Measurements from ENCODE around the gene NANS.

NANS gene

GRCh38 chr9:98039607-98040017 lies 16.9 kb upstream of the NANS start:
- Histone ChIP-seq H3K27me3 (ENCODE audit: insufficient read depth, low read depth) (no peaks in the 10 kb centered on the region), H4K20me1 (ENCODE audit: insufficient read depth) (no peaks in the 10 kb centered on the region), H3K4me1 (ENCODE audit: low read depth, poor library complexity, severe bottlenecking) (no peaks in the 10 kb centered on the region), H3K27ac (no peak overlapping the region), H2AFZ (ENCODE audit: low read depth) (no peak overlapping the region), H3K9ac (no peak overlapping the region), H3K79me2 (ENCODE audit: insufficient read depth, low read depth) (no peaks in the 10 kb centered on the region), H3K4me2 (no peak overlapping the region), H3K36me3 (ENCODE audit: insufficient read depth) (no peaks in the 10 kb centered on the region), H3K4me3 (IDR thresholded peaks at IDR 0.05; ENCODE audit: insufficient read depth, low read depth, low read length) (no peak overlapping the region)
- TF ChIP-seq, protein P1, sequence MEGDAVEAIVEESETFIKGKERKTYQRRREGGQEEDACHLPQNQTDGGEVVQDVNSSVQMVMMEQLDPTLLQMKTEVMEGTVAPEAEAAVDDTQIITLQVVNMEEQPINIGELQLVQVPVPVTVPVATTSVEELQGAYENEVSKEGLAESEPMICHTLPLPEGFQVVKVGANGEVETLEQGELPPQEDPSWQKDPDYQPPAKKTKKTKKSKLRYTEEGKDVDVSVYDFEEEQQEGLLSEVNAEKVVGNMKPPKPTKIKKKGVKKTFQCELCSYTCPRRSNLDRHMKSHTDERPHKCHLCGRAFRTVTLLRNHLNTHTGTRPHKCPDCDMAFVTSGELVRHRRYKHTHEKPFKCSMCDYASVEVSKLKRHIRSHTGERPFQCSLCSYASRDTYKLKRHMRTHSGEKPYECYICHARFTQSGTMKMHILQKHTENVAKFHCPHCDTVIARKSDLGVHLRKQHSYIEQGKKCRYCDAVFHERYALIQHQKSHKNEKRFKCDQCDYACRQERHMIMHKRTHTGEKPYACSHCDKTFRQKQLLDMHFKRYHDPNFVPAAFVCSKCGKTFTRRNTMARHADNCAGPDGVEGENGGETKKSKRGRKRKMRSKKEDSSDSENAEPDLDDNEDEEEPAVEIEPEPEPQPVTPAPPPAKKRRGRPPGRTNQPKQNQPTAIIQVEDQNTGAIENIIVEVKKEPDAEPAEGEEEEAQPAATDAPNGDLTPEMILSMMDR (conservative IDR thresholded peaks at IDR 0.05; ENCODE audit: low read depth, low read length): no peak

DNA sequence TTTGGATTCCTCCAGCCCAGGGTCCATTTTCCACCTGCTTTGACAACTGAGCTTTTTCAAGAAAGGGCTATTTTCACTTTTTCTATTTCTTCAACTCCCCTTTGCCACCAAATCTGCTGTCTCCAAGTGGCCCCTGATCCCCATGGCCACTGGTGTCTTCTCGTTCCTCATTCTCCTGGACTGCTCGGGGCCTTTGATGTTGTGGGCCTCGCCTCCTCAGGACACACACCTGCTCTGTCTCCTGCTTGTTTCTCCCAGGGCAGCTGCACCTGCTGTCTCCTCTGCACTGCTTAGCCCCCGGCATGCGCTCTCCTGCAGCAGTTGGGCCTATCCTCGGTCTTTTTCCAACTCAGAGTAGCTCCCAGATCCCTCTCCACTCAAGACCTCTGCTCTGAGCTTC lies 16.3 kb upstream of the NANS start:
- Histone ChIP-seq H3K79me2 (ENCODE audit: insufficient read depth, low read depth) (no peaks in the 10 kb centered on the region), H3K4me3 (IDR thresholded peaks at IDR 0.05; ENCODE audit: insufficient read depth, low read depth, low read length) (no peak overlapping the region), H3K27me3 (ENCODE audit: insufficient read depth, low read depth) (no peaks in the 10 kb centered on the region), H3K27ac (no peak overlapping the region), H3K4me1 (ENCODE audit: low read depth, poor library complexity, severe bottlenecking) (peaks cover 6% of the 10 kb centered on the region), H3K36me3 (ENCODE audit: insufficient read depth) (no peaks in the 10 kb centered on the region), H3K4me2 (no peak overlapping the region), H4K20me1 (ENCODE audit: insufficient read depth) (no peaks in the 10 kb centered on the region), H2AFZ (ENCODE audit: low read depth) (no peak overlapping the region; the same call in 1 of the 2 replicates), H3K9ac (no peak overlapping the region)
- TF ChIP-seq, protein P1 (conservative IDR thresholded peaks at IDR 0.05; ENCODE audit: low read depth, low read length): no peak

DNA sequence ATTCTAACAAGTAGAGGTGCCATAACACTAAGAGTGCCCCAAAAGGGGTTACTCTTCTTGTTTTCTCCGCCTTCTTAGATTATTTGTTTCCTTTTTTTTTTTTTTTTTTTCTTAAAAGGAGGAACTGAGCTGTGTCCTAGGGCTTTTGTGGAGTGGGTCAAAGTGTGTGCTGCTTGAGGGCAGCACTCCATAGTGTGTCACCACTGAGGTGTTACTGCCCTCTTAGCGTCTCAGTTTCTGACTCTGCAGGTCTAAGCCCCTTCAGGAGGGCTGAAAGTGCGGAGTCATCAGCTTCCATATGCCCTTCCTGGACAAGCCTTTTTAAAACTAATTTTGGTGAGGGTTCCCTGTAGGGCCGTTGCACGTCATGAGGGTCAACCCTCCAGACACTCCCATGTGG lies 12.6 kb upstream of the NANS start:
- Histone ChIP-seq H3K4me1 (ENCODE audit: low read depth, poor library complexity, severe bottlenecking) (peaks cover 7% of the 10 kb centered on the region), H4K20me1 (ENCODE audit: insufficient read depth) (no peaks in the 10 kb centered on the region), H3K27me3 (ENCODE audit: insufficient read depth, low read depth) (no peaks in the 10 kb centered on the region), H3K36me3 (ENCODE audit: insufficient read depth) (no peaks in the 10 kb centered on the region), H3K4me3 (IDR thresholded peaks at IDR 0.05; ENCODE audit: insufficient read depth, low read depth, low read length) (no peak overlapping the region), H2AFZ (ENCODE audit: low read depth) (no peak overlapping the region), H3K27ac (no peak overlapping the region), H3K9ac (no peak overlapping the region), H3K79me2 (ENCODE audit: insufficient read depth, low read depth) (peaks cover 20% of the 10 kb centered on the region; the same call in 1 of the 2 replicates), H3K4me2 (no peak overlapping the region)
- TF ChIP-seq, protein P1 (conservative IDR thresholded peaks at IDR 0.05; ENCODE audit: low read depth, low read length): no peak

GRCh38 chr9:98045234-98046179 lies 11.0 kb upstream of the NANS start:
- peaks cover 7% of the 10 kb centered on the region for H3K4me1 ChIP-seq (ENCODE audit: low read depth, poor library complexity, severe bottlenecking)

More at GRCh38 chr9:98045234-98046179, 11.0 kb upstream of the NANS start:
- Histone ChIP-seq H3K4me2 (peak overlapping the region; percentile 27; the same call in 1 of the 2 replicates), H3K4me3 (IDR thresholded peaks at IDR 0.05; ENCODE audit: insufficient read depth, low read depth, low read length) (no peak overlapping the region), H2AFZ (ENCODE audit: low read depth) (peak overlapping the region; percentile 25), H3K27ac (peak overlapping the region; percentile 51), H4K20me1 (ENCODE audit: insufficient read depth) (no peaks in the 10 kb centered on the region), H3K9ac (peak overlapping the region; percentile 60), H3K27me3 (ENCODE audit: insufficient read depth, low read depth) (no peaks in the 10 kb centered on the region), H3K79me2 (ENCODE audit: insufficient read depth, low read depth) (peaks cover 20% of the 10 kb centered on the region; the same call in 1 of the 2 replicates), H3K36me3 (ENCODE audit: insufficient read depth) (no peaks in the 10 kb centered on the region)
- TF ChIP-seq, protein P1 (conservative IDR thresholded peaks at IDR 0.05; ENCODE audit: low read depth, low read length): peak; percentile 22; the same call in 1 of the 2 replicates
